Effector CD8-positive, alpha-beta T cell (primary cell): Measurements from ENCODE around the gene TFF3.

Source experiments
- DNase-seq: peaks from one replicate; lab custom pipeline; 2025; lab: John Stamatoyannopoulos, UW

TFF3 gene

GRCh38 chr21:42346866-42347600 lies 31.8 kb upstream of the TFF3 start:
- no peak for DNase-seq

GRCh38 chr21:42346441-42346840 lies 31.2 kb upstream of the TFF3 start:
- no peak for DNase-seq

GRCh38 chr21:42344631-42345030 lies 29.4 kb upstream of the TFF3 start:
- DNase-seq, result no peak

GRCh38 chr21:42343963-42344510 lies 28.8 kb upstream of the TFF3 start:
- DNase-seq, result no peak

- no peak for DNase-seq
Measured at GRCh38 chr21:42343556-42343955, 28.3 kb upstream of the TFF3 start.

GRCh38 chr21:42343101-42343500 lies 27.9 kb upstream of the TFF3 start:
- no peak for DNase-seq

GRCh38 chr21:42341776-42342542 lies 26.8 kb upstream of the TFF3 start:
- no peak for DNase-seq

GRCh38 chr21:42340187-42341050 lies 25.2 kb upstream of the TFF3 start:
- DNase-seq, result no peak

- no peak for DNase-seq
Measured at GRCh38 chr21:42338729-42339715, 23.8 kb upstream of the TFF3 start.

GRCh38 chr21:42337830-42338728 lies 22.9 kb upstream of the TFF3 start:
- peak; percentile 74 for DNase-seq

- DNase-seq, result no peak
Measured at GRCh38 chr21:42337276-42337675, 22.1 kb upstream of the TFF3 start.

- no peak for DNase-seq
Measured at GRCh38 chr21:42336054-42336453, 20.8 kb upstream of the TFF3 start.

- no peak for DNase-seq
Measured at GRCh38 chr21:42332557-42333317, 17.5 kb upstream of the TFF3 start.

GRCh38 chr21:42331660-42332059 lies 16.5 kb upstream of the TFF3 start:
- no peak for DNase-seq

- DNase-seq, result no peak
Measured at GRCh38 chr21:42330380-42331371, 15.5 kb upstream of the TFF3 start.

GRCh38 chr21:42324896-42325295 lies 9.7 kb upstream of the TFF3 start:
- no peak for DNase-seq

- DNase-seq, result no peak
Measured at GRCh38 chr21:42321845-42322244, 6.6 kb upstream of the TFF3 start.

GRCh38 chr21:42321231-42321630 lies 6.0 kb upstream of the TFF3 start:
- DNase-seq, result no peak
